Upper lobe of right lung (tissue), 1 donor: ENCODE results near the gene KLHDC10. TPM values are rescaled to one million over a fixed set of nuclear protein-coding genes. Genes with fewer than 3 reads are reported as not detected.
A peak's percentile ranks its signal among the peaks of the same experiment; 100 is the strongest.

ENCODE experiments used
- ATAC-seq: fragments of 200-7000 bp; cut with Tn5 transposase; one replicate; pipeline ENCODE4 v1.9.1; 2020; ENCODE audit warnings: mild to moderate bottlenecking, moderate library complexity
- DNase-seq: peaks from one replicate; pipeline ENCODE4 v3.0.0-alpha.2; 2020
- H3K27ac ChIP-seq: fragments of 200-600 bp; one replicate; pipeline ENCODE4 v1.8.0; 2022
- H3K27me3 ChIP-seq: fragments of 200-600 bp; one replicate; pipeline ENCODE4 v1.8.0; 2022; ENCODE audit warnings: mild to moderate bottlenecking
- H3K36me3 ChIP-seq: fragments of 200-600 bp; one replicate; pipeline ENCODE4 v1.8.0; 2022
- H3K4me1 ChIP-seq: fragments of 200-600 bp; one replicate; pipeline ENCODE4 v1.8.0; 2022
- H3K4me3 ChIP-seq: fragments of 200-600 bp; one replicate; pipeline ENCODE4 v1.8.0; 2022; ENCODE audit warnings: mild to moderate bottlenecking
- H3K9me3 ChIP-seq: fragments of 200-600 bp; one replicate; pipeline ENCODE4 v1.8.0; 2022
- intact Hi-C: fragments of 100-400 bp; cut with DNase I; formaldehyde crosslinking; loops from one replicate; pipeline ENCODE4 v1.11.0; 2022
- total RNA-seq: library from RNA; stranded (reverse); fragmentation: NEBNext Ultra II Directional; extraction: Animal tissue kit (Norgen Biotek cat#: 25700); gene quantifications from one replicate; pipeline ENCODE4 v1.2.1, GENCODE V29; 2021
- TF ChIP-seq, protein P1 (sequence below): fragments of 200-600 bp; IDR thresholded peaks from one replicate; pipeline ENCODE4 v1.8.0; 2022; ENCODE audit warnings: antibody characterized with exemption
- donor health status: DM: no; HTN: yes; CAD: no; lungs with severe emphysema.

KLHDC10 gene
- total RNA-seq, 1 donor from 2014 or later = 32.0 TPM

- no peaks in the 10 kb centered on the region for H3K27me3 ChIP-seq
- H3K4me3 ChIP-seq = no peak overlapping the region
- H3K36me3 ChIP-seq = peaks cover 19% of the 10 kb centered on the region
- H3K27ac ChIP-seq = peak overlapping the region; percentile 63
- H3K9me3 ChIP-seq = no peaks in the 10 kb centered on the region
- peaks cover 14% of the 10 kb centered on the region for H3K4me1 ChIP-seq
- intact Hi-C loops = no loop called here
- ATAC-seq (peak; percentile 69), DNase-seq (peak; percentile 70)
- TF ChIP-seq, protein P1, sequence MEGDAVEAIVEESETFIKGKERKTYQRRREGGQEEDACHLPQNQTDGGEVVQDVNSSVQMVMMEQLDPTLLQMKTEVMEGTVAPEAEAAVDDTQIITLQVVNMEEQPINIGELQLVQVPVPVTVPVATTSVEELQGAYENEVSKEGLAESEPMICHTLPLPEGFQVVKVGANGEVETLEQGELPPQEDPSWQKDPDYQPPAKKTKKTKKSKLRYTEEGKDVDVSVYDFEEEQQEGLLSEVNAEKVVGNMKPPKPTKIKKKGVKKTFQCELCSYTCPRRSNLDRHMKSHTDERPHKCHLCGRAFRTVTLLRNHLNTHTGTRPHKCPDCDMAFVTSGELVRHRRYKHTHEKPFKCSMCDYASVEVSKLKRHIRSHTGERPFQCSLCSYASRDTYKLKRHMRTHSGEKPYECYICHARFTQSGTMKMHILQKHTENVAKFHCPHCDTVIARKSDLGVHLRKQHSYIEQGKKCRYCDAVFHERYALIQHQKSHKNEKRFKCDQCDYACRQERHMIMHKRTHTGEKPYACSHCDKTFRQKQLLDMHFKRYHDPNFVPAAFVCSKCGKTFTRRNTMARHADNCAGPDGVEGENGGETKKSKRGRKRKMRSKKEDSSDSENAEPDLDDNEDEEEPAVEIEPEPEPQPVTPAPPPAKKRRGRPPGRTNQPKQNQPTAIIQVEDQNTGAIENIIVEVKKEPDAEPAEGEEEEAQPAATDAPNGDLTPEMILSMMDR = no peak
These were observed 69.0 kb downstream of the KLHDC10 start for GRCh38 chr7:130139193-130139960.

- no peak for ATAC-seq
- Histone ChIP-seq H3K36me3 (peaks cover 13% of the 10 kb centered on the region), H3K9me3 (no peaks in the 10 kb centered on the region), H3K4me1 (peaks cover 14% of the 10 kb centered on the region), H3K4me3 (peak overlapping the region; percentile 48), H3K27ac (peak overlapping the region; percentile 83), H3K27me3 (no peaks in the 10 kb centered on the region)
- DNase-seq = no peak
- TF ChIP-seq, protein P1 = no peak
- intact Hi-C loops = no loop called here
These were observed 70.3 kb downstream of the KLHDC10 start for GRCh38 chr7:130140551-130141160.

DNA sequence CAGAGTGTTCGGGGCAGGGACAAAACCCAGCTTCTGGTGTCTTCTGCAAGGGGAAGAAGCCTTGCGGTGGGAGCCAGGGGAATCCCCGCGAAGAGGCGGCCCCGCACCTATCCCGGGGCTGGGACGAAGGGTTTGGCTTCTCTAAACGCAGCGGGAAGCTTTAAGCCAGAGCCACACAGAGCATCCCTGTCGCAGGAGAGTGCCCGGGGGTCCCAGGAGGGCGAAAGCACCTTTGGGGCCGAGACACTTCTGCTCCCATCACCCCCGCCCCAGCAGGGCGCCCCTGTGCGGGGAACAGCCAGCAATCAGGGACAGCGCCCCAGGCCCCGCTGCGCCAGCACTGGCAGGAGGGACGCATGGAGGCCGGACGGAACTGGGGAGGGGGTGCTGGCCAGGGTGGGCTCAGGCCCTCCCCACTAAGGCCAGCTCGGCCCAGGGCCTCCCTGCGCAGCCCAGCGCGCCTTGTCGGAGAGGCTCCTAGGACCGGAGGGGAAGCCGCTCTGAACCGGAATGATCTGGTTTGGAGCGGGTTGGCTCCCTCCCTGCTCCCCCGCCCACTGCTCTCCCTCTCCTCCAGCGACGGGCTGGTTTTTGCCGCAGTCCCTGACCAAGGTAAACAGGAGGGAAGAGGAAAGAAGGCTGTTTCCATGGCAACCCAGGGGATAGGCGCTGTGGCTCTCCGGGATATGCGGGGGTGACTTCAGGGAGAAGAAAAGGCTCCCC lies 71.0 kb downstream of the KLHDC10 start:
- peak; percentile 90 for ATAC-seq
- Histone ChIP-seq H3K36me3 (peaks cover 7% of the 10 kb centered on the region), H3K27ac (peak overlapping the region; percentile 83), H3K27me3 (no peaks in the 10 kb centered on the region), H3K4me1 (peaks cover 14% of the 10 kb centered on the region), H3K9me3 (no peaks in the 10 kb centered on the region), H3K4me3 (peak overlapping the region; percentile 48)
- TF ChIP-seq, protein P1 = no peak
- peak; percentile 92 for DNase-seq
- intact Hi-C loops = no loop called here

DNA sequence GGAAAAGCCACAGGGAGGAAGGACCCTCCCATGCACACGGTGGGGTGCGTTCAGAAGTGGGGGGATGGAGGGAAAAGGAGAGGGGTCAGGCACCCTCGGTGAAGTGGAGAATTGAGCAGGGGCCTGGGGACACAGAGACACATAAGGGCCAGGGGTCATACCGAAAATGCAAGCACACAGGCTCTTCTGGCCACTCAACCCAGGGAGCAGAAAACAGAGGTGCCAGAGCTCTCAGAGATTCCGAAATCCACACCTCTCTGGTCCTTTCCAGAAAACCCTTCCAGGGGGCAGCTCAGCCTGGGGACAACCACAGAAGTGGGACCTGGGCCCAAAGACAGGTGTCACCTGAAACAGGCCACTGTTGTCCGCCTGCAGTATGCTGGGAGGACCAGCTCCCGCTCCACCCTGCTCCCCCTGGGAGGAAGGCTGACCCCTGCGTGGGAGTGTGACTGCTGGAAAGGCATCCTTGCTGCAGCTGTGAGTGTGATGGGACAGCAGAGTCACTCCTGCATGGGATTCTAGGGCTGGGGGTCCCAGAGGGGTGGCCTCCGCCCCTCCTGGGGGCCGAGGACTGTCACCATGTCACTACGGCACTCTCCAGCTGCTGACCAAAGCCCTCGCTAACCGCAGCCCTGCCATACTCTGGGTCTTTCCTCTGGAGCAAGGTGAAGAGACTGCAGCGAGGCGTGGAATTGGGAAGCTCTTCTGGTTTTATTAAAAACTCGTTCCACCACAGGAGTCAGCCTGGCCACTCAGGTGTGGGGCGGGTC lies 71.7 kb downstream of the KLHDC10 start:
- H3K27me3 ChIP-seq = no peaks in the 10 kb centered on the region
- peak; percentile 1 for ATAC-seq
- TF ChIP-seq, protein P1 = no peak
- H3K9me3 ChIP-seq = no peaks in the 10 kb centered on the region
- H3K36me3 ChIP-seq = no peaks in the 10 kb centered on the region
- peak; percentile 70 for DNase-seq
- intact Hi-C loops = no loop called here
- peaks cover 14% of the 10 kb centered on the region for H3K4me1 ChIP-seq
- peak overlapping the region; percentile 83 for H3K27ac ChIP-seq
- H3K4me3 ChIP-seq = peak overlapping the region; percentile 48

- no peak for ATAC-seq
- no peaks in the 10 kb centered on the region for H3K36me3 ChIP-seq
These were observed 72.5 kb downstream of the KLHDC10 start for GRCh38 chr7:130142654-130143333.

More at GRCh38 chr7:130142654-130143333, 72.5 kb downstream of the KLHDC10 start:
- intact Hi-C loops = no loop called here
- peaks cover 14% of the 10 kb centered on the region for H3K4me1 ChIP-seq
- TF ChIP-seq, protein P1 = no peak
- no peaks in the 10 kb centered on the region for H3K27me3 ChIP-seq
- peak overlapping the region; percentile 83 for H3K27ac ChIP-seq
- DNase-seq = no peak
- no peaks in the 10 kb centered on the region for H3K9me3 ChIP-seq
- H3K4me3 ChIP-seq = no peak overlapping the region
